Kidney glomerular epithelial cell (primary cell): Measurements from ENCODE around the gene WWOX.

Source experiments
- DNase-seq: peaks from one replicate; lab custom pipeline; 2025; lab: John Stamatoyannopoulos, UW

The WWOX gene

DNA sequence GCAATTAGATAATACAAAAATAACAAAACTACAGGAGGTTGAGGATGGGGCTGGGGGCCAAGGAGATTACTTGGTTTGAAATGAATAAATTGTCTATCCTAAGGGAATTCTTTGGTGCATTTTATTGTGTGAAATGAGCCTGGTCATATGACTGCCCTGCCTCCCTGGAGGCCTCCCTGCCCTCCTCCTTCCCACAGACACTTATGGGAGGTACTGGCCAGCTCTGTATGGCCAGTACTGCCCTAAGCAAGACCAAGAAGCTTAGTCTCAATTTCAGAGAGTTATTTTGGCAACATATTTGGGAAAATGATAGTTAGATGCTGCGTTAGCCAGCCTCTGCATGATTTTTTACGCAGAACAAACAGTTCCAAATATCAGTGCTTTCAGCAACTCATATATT, 511.9 kb downstream of the WWOX start:
- no peak for DNase-seq

DNA sequence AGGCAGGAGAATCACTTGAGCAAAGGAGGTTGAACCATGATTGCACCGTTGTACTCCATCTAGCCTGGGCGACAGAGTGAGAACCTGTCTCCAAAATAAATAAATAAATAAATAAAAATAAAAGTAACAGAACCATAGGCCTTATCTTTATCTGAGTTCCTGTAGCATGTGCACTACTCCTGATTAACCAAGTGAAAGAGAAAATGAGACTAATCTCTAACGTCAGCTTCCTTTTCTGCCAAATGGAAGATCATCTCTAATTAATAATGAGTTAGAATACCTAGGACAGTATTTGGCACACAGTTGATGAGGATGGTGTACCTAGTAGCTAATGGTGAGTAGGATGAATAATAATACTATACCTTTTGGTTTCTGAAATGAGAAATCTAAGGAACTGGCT, 520.4 kb downstream of the WWOX start:
- DNase-seq: no peak

DNA sequence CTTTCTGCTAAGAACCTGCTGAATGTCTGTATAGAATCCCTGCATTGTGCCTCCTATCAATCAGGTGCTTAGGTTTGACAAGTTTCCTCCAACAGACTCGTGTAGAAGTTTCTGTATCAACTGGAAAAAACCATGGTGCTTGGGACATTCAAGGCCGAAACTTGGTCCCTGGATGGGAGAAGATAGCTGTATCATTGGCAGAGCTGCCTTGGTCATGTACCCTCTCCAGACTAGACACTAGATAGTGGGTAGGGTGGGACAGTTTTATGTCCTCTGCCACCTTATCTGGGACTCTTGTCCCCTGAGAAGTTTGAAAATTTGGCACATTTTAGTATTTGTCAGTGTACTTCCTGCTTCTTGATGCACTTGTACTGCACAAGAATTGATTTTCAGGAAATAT, 520.8 kb downstream of the WWOX start:
- DNase-seq: no peak

DNA sequence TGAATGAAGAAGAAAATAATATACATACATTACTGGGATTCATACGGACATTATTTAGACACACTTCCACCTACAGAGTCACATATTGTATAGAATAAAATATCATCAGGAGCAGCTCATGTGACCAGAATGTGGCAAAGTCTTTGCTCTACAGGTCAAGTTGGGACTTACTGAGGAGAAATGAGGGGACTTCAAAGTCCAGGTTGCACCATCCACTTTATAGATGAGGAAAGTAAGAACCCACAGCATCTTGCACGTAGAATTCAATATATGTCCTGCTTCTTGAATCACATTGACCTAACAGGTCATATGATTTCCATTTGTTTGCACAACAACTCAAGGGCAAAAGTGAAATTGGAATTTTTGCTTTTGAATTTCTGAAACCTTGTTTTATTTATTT, 524.3 kb downstream of the WWOX start:
- no peak for DNase-seq

DNA sequence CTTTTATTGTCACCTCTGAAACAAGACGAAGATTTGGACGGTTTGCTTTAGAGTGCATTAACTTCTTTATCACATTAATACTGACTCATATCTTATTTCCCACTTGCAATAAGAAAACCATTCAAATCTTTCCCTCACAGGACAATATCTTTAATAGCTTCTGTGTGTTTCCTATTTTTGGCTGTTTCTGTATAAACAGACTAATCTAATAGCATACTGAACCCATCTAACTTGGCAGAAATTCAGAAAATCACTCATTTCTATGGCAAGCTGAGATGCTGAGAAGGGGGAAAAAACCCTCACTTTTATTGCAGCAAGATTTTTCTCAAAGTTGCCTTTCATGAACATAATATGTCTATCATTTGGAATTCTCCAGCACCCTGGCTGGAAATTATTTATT, 524.9 kb downstream of the WWOX start:
- DNase-seq: no peak

DNA sequence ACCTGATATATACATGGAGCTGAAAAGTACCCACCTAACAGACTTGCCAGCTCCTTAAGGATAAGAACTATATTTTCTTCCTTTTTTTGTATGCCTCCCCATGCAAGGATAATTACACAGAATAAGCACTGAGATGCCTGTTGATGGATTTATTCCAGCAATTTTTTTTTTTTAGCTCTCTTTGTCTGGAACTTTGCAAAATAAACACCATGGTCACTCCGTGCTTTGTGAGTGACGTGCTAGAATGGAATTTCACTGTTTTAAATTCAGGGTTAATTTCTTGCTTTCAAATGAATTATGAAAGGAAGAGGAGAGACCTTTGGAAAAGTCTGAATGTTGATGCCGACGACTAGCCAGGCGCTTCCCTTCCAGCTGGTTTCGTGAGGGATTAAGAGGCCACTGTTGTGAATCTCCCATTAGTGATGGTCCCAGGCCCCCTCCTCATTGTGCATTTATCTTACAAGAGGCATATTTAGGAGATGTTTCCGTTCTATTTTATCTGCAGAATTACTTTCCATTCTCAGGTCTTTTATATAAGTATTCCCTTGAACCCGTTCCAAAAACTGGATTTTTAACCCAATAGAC, 529.1 kb downstream of the WWOX start:
- peak; percentile 37 for DNase-seq

DNA sequence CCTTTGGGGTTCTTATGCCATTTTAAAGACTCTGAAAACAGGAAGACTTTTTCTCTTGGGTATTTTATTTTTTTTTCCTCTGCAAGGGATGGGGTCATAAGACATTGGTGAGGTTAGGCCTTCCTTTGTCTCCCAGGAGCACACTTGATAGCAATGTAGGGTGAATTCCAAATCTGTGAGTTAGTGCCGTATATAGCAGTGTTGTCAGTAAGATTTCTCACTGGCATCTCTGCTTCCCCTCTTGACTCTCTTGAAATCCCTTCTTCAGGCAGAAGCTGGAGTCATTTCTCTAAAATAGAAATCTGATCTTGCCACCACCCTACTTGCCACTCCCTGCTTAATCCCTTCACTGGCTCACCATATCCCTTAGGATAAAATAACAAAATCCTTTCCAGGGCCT, 529.7 kb downstream of the WWOX start:
- DNase-seq: no peak

DNA sequence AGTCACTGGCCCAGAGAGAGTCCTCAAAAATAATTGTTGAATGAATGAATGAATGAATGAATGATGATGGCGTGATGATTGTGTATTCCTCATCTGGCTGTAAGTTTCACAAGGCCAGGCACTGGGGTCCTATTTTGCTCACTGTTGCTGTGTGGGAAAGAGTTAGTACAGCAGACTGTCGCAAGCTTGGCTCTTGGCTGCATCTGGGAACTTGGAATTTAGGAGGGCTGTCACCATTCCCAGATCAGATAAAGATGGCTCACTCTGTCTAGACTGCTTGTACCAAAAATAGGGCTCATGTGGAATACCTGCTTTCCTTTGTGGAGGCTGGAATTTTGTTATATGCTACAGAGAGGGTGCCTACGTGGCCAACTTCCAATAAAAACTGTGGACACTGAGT, 530.6 kb downstream of the WWOX start:
- DNase-seq: no peak

DNA sequence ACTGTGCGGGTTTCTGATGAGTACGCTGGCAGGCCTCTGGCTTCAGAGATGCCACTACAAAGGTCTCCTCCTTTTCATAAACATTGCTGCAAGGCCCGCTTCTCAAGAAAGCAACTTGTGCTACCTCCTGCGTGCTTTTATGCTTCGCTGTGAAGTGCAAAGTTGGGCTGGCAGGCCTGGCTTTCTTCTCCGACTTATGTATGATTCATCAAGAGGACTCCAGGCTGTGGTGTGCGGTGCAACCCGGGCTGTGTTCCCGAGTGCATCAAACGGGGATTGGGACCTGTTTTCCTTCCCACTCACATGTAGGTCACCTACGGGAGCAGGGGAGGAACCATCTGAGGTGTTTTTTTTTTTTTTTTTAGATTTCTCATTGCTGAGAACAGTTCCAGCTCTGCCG, 534.1 kb downstream of the WWOX start:
- no peak for DNase-seq

DNA sequence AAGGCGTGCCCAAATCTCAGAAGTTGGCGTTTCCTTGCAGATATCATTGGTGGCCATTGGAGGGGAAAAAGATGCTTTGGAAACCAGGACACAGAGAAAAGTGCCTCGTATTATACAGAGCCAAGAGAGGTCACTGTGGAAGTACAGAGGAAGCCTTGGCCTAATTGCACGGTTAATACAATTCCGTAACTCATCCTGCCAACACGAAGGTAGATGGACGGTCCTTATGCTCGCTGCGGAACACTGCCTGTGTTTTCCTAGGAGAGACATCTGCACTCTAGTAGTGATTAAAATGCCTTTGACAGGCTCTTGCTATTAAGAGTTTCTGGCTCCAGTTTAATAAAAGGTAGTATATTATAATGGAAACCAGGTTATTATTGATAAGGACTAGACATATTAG, 536.4 kb downstream of the WWOX start:
- DNase-seq: no peak

DNA sequence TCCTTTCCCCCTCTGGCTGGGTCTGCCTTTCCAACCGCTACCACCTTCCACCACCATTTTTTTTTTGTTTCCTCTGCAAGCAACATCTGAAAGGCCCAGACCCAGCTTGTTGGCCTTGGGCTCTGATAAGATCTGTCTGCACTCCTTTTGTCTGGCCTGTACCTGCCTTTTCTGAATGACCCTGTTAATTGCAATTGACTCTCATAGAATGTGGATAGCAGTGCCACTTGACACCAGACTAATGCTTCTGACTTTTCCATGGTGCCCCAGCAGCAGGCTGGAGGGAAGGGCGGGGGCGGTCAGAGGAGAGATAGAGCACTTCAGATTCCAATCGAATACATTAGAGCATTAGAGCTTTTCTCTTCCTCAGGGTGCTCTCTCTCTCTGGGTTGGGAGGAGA, 538.9 kb downstream of the WWOX start:
- no peak for DNase-seq

DNA sequence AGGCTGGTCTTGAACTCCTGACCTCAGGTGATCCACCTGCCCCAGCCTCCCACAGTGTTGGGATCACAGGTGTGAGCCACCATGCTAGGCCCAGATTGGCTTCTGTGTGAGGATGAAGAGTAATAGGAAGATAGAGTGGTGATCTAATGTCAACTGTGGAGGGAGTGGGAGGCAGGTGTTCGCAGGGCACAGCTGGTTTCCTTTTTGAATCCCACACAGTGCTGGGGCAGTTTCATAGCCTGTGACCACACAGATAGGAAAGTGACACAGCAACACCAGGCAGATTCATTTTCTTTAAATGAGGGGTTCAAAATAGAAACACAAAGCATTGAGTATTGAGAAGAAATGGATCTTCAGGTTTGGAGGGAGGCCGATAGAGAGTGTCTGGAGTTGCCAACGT, 540.3 kb downstream of the WWOX start:
- no peak for DNase-seq

DNA sequence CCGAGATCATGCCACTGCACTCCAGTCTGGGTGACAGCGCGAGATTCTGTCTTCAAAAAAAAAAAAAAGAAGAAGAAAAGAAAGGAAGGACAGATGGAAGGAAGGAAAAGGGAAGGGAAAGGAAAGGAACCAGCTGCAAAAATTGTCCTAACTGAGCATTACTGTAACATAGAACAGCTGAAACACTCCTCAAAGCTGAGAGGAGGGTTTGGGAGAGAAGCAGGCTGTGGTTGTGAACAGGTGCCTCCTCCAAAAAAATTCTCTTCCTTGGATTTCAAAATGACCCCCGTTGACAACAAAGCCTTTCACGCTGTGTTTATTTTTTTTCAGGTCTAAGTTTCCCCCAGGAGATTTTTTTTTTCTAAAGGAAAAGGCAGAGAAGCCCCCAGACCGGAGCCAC, 541.4 kb downstream of the WWOX start:
- no peak for DNase-seq

DNA sequence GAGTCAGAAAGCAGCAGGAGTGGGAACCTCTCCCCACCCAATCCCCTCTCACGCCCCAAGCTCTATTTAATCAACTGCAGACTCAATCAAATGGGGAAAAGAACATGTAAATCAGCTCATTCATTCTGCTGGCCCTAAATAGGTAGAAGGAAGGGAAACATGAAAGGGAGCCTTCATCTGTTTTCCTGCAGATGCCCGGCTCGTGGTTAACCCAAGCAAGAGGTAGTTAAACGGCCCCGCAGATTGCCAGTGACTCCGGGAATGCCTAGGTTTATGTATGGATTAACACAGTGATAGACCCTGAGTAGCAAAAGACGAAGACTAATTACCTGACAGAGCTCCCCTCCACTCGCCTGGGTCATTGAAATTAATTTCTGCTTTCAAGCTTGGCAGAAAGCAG, 542.0 kb downstream of the WWOX start:
- no peak for DNase-seq

DNA sequence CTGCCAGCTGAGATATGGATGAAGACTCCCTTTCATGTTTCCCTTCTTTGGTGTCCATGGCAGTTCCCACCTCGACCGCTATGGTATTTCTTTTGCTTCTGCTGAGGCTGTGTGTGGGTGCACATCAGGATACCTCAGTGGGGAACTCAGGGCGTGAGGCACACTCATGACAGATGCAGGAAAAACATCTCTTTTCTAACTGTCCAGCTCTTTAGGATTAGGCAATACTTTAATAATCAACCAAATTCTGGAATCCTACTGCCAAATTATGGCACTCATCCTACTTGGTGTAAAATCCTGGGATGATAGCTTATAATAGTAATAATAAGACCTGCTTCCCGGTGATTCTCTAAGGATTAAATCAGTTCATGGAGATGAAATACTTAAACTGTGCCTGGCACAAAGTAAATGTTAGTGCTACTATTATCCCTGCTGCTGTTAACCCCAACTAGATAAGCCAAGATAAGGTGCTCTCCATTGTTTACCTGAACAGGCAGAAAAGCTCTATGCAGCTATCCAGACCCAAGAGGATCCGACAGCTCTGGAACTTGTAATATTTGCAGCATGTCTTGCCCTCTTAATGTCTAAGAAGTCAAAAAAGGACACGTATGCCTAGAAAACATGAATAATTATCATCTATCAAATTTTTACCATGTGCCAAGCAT, 543.3 kb downstream of the WWOX start:
- no peak for DNase-seq

DNA sequence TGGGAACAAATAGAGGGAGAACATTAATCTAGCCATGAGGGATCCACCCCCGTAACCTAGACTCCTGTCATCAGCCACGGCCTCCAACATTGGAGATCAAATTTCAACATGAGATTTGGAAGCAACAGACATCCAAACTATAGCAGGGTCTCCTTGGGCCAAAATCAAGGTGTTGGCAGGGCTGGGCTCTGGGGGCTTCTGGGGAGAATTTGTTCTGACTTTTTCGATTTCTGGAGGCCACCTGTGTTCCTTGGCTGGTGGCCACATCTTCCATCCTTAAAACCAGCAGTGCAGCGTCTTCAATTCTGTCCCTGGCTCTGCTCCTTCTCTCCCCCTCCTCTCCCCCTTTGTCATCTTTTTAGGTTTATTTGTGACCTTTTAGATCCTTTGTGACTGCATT, 546.2 kb downstream of the WWOX start:
- no peak for DNase-seq

DNA sequence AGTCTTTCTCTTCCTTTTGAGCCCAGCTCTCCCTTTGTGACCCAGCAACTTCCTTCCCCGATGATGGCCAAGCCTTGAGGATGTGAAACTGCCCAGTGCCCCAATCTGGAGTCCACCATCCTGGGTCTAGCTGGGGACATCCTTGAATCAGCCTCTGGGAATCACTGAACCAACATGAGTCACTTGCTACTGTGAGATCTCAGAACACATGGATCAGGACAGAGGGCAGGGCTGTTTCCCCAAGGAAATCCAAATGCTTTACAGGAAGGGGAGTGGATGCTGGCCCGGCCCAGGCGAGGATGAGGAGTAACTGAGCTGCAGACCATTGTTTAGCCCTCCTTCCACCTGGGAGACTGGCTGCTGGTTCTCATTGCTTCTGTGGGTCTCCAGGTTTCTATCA, 547.6 kb downstream of the WWOX start:
- DNase-seq: no peak

DNA sequence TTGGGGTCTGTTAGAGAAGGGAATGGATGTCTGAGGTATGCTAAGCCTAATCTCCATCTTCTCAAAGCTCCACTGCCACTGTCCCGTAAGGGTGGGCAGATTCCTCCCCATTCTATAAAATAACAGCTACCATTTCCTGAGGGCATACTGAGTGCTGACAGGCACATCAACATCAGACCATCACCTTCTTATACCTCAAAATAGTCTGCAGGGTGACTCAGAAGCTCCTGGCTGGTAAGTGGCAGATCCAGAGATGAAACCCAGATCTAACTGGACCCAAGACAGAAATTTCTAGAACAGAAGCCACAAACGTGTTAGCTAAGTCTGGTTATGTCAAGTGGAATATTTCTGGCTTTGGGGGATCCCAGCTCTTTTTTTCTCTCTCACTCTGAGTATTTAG, 548.0 kb downstream of the WWOX start:
- DNase-seq: no peak

DNA sequence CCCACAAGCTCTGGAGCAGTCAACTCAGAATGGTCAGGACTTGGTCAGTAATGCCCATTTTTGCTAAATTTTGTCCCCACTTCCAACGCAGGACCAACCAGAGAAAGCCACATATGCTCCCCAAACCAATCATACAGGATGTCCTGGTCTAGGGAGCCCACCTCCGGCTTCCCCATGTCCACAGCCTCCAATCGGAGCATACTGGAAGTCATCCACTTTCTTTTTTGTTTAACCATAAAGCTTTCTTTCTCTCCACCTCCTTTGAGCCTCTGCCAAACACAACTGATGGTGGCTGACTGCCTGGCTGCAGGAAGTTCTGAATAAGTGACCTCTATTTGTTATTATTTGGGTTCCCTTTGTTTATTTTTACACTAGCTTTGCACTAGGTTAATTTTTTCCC, 549.1 kb downstream of the WWOX start:
- DNase-seq: no peak

DNA sequence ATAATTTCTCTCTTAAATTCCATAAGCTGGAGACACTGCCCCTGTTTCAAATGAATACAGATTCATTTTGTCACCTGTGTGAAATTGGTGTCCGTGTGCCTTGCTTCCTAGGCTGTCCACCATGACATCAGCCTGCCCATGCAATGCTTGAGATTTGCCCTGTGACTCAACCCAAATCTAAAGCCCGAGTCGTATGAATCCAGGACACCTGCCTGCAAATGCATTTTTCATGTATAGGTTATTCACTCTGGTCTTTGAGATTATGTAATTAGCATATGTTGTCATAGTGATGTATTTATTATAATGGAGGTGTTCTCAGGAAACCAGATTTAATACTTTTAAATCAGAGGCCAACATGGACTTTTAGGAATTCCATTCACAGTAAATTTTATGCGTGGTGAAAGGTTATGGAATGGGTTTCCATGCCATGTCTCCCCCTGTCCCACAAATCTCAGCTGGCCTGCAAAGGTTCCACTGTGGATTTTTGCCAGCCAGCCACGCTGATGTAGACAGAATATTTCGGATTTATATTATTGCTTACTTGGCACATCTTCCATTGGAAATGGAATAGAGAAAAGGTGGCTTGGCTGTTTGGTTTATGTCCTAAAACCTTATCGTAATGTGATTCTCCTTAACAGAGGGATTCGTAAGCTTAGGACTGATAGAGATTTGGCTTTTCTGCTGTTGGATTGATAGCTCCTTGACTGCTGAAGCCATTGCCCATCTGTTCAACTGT, 551.1 kb downstream of the WWOX start:
- no peak for DNase-seq

DNA sequence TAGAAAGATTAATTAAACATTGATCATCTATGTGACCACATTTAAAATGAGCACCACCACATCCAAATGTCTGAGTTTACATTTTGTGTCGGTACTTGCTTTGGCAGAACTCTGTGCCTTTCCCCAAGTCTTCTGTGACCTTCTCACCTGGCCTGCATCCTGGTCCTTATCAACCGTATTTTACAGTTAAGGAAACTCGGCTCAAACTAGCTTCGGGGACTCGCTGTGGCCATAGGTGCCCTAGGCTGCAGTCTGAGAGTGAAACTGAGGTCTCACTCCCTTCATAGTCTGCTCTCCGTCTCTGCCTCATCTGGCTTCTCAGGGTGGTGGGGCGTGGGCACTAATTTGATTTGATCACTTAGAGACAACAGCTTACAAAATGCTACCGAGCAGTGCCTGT, 555.5 kb downstream of the WWOX start:
- no peak for DNase-seq

DNA sequence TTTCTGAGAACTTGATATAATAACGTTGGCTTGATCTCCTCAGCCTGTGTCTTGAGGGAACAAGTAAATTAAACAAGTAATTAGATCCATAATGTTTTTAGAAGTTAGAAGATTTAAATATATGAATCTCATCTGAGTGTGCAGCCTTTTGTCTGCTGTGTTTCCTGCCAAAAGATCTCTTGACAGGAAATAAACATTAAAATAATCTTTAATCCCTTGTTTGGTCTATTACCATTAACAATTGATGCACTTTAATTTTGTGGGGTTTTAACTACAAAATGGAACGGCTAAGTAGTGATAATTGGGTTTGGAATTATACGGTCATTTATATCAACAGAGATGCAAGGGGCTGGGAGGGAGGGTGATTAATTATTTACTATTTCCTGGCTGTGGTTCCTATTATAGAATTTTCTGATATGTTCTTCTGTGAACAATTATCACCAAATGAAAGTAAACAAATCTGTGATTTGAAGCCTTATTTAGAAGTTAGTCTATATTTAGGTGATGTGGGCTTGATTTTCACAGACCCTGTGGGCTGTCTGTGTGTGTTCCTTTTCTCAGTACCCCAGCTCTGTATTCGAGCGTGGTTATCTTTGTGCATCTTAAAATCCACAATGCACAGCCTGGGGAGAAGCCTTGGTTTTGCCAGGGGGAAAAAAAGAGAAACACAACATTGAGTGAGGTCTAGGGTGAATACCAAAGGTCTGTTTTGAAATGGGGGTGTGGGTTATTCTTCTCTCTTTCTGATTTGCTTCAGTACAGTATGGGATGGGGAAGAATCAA, 556.1 kb downstream of the WWOX start:
- DNase-seq: no peak

DNA sequence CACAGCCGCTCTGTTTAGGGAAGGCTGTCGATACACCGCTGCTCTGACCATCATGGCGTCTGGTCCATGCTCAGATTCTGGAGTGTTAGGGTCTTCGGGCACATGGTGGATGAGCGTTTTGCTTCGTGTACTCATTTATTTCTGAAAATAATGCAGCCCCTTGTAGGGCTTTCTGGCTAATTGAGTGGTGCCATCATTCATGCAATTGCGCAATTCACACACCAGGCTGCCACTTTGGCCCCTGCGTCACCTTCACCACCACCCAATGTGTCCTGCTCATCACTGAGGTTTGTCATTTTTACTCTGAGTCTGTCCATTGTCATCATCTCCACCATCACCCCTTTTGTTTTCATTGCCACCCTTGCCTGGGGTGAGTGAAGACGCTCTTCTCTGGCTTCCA, 557.4 kb downstream of the WWOX start:
- DNase-seq: no peak
